Effector memory CD4-positive, alpha-beta T cell (primary cell): ENCODE measurements around the gene MND1.

Experiments used
- DNase-seq, 3 donors: peaks; one replicate each; pipeline ENCODE4 v3.0.0-alpha.2; 2020
- H3K27ac ChIP-seq: 2 replicates; pipeline ENCODE4 v1.7.0; 2013; ENCODE audit warnings: mild to moderate bottlenecking, low read length, moderate library complexity; ENCODE audit not compliant: insufficient read depth, poor library complexity, severe bottlenecking
- H3K27me3 ChIP-seq: replicated peaks from 2 replicates; pipeline ENCODE4 v1.7.0; 2013; ENCODE audit warnings: mild to moderate bottlenecking, low read length; ENCODE audit not compliant: insufficient read depth, control insufficient read depth, poor library complexity, severe bottlenecking
- H3K36me3 ChIP-seq: 2 replicates; pipeline ENCODE4 v1.7.0; 2013; ENCODE audit warnings: mild to moderate bottlenecking, low read length, moderate library complexity; ENCODE audit not compliant: control insufficient read depth, insufficient read depth
- H3K4me1 ChIP-seq: 2 replicates; pipeline ENCODE4 v1.7.0; 2013; ENCODE audit warnings: low read length, mild to moderate bottlenecking; ENCODE audit not compliant: control insufficient read depth, insufficient read depth, poor library complexity, severe bottlenecking
- H3K4me3 ChIP-seq: 2 replicates; pipeline ENCODE4 v1.7.0; 2013; ENCODE audit warnings: low read length, low read depth, mild to moderate bottlenecking; ENCODE audit not compliant: insufficient read depth, poor library complexity, severe bottlenecking
- H3K9me3 ChIP-seq: 2 replicates; pipeline ENCODE4 v1.7.0; 2013; ENCODE audit warnings: mild to moderate bottlenecking, low read length, moderate library complexity; ENCODE audit not compliant: control insufficient read depth

MND1 gene

DNA sequence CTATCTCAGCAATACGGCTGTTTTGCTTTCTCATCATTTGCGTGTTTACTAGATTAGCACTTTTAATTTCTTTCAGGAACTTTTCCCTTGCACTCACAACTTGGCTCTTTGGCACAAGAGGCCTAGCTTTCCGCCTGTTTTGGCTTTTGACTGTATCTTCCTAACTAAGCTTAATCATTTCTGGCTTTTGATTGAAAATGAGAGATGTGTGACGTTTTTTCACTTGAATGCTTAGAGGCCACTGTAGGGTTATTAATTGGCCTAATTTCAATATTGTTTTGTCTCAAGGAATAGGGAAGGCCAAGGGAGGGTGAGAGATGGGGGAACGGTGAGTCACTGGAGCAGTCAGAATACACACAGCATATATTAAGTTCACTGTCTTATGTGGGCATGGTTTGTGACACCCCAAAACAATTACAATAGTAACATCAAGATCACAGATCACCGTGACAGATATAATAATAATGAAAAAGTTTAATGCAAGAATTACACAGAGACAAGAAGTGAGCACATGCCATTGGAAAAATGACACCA, 27.3 kb downstream of the MND1 start:
- Histone ChIP-seq H3K27ac (no peak overlapping the region), H3K9me3 (no peaks in the 10 kb centered on the region), H3K4me3 (no peak overlapping the region), H3K4me1 (no peaks in the 10 kb centered on the region), H3K27me3 (no peaks in the 10 kb centered on the region), H3K36me3 (no peaks in the 10 kb centered on the region)
- DNase-seq, result no peak

DNA sequence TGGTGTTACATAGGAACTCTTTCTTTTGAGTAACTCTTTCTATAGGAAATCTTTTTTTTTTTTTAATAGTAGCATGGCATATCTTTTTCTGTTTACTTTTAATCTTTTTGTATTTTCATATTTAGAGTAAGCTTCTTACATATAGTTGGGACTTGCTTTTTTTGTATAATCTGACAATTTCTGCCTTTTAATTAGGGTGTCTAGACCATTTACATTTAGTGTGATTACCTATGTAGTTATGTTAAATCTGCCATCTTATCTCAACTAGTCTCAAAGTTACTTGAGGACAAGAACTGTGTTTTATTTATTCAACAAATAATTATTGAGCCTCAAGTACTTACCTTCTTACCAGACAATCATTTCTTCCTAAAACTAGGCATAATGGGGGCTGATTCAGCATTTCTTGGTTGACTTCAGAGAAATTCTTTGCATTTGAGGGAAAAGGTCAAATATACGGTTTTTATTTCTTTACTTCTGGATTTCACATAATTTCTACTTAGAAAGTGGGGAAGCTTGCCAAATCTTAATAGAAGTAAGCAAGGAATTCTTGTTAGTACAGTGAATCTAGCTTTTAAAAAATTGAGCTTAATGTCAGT, 28.6 kb downstream of the MND1 start:
- Histone ChIP-seq H3K4me1 (no peaks in the 10 kb centered on the region), H3K27me3 (no peaks in the 10 kb centered on the region), H3K27ac (no peak overlapping the region), H3K4me3 (no peak overlapping the region), H3K9me3 (no peaks in the 10 kb centered on the region), H3K36me3 (no peaks in the 10 kb centered on the region)
- no peak for DNase-seq

DNA sequence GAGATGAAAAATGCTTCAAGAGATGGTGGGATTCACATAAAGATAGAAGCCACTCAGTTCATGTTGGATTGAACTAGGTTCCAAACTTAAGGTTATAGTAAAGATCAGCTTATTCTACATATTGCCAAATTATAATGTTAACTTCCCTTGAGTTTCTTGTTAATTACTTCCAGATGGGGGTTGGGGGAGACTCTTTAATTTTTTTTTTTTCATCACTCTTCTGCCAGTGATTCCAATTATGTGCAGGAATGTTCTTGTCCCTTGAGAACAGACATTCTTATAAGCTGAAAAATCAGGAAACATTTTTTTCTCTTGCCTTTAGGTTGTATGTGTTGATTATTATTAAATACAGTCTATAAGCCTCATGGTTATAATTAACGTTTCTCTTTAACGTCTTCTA, 30.0 kb downstream of the MND1 start:
- no peaks in the 10 kb centered on the region for H3K36me3 ChIP-seq
- H3K27me3 ChIP-seq, result no peaks in the 10 kb centered on the region
- H3K4me1 ChIP-seq, result no peaks in the 10 kb centered on the region
- no peak overlapping the region for H3K4me3 ChIP-seq
- H3K27ac ChIP-seq, result no peak overlapping the region
- DNase-seq, result no peak
- no peaks in the 10 kb centered on the region for H3K9me3 ChIP-seq

DNA sequence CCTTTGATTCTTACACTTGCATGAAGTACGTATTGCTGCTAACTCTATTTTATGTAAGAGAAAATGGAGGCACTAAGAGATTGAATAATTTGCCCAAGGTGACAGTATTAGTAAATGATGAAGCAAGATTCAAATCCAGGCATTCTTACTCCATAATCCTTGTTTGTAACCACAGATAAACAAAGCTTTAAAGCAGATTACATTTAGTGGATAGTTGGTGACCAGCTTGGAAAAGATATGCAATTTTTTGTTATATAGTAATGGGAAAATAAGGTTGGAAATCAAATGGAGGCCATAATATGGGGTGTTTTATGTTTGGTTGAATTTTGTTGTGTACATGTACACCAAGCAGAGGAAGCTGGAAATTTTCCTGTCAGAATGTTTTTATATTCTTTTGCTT, 30.8 kb downstream of the MND1 start:
- no peak for DNase-seq
- H3K27ac ChIP-seq, result no peak overlapping the region
- no peaks in the 10 kb centered on the region for H3K27me3 ChIP-seq
- H3K36me3 ChIP-seq, result no peaks in the 10 kb centered on the region
- H3K4me3 ChIP-seq, result no peak overlapping the region
- H3K4me1 ChIP-seq, result no peaks in the 10 kb centered on the region
- H3K9me3 ChIP-seq, result no peaks in the 10 kb centered on the region

- Histone ChIP-seq H3K36me3 (no peaks in the 10 kb centered on the region), H3K4me1 (no peaks in the 10 kb centered on the region), H3K4me3 (no peak overlapping the region), H3K27ac (no peak overlapping the region), H3K9me3 (no peaks in the 10 kb centered on the region), H3K27me3 (no peaks in the 10 kb centered on the region)
- DNase-seq, result no peak
These were observed 38.6 kb downstream of the MND1 start for GRCh38 chr4:153383131-153383530.

- Histone ChIP-seq H3K27ac (no peak overlapping the region), H3K4me1 (no peaks in the 10 kb centered on the region), H3K4me3 (no peak overlapping the region), H3K9me3 (no peaks in the 10 kb centered on the region), H3K36me3 (no peaks in the 10 kb centered on the region), H3K27me3 (no peaks in the 10 kb centered on the region)
- no peak for DNase-seq
These were observed 39.7 kb downstream of the MND1 start for GRCh38 chr4:153384160-153384559.

- no peak for DNase-seq
- Histone ChIP-seq H3K9me3 (no peaks in the 10 kb centered on the region), H3K4me3 (no peak overlapping the region), H3K4me1 (no peaks in the 10 kb centered on the region), H3K36me3 (no peaks in the 10 kb centered on the region), H3K27ac (no peak overlapping the region), H3K27me3 (no peaks in the 10 kb centered on the region)
These were observed 41.3 kb downstream of the MND1 start for GRCh38 chr4:153385784-153386183.

DNA sequence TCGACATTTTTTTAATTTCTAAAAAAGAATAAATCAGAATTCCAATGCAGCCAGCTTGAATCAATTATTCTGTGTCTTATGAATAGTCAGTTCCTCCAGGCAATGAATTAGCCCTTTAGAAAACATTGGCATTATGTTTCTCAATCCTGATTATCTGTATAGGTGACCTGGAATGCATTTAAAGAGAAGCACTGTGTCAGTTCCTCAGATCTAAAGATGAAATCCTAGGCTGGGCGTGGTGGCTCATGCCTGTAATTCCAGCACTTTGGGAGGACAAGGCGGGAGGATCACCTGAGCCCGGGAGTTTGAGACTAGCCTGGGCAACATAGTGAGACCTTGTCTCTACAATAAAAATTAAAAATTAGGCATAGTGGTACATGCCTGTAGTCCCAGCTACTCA, 43.5 kb downstream of the MND1 start:
- Histone ChIP-seq H3K4me1 (no peaks in the 10 kb centered on the region), H3K9me3 (no peaks in the 10 kb centered on the region), H3K4me3 (no peak overlapping the region), H3K27me3 (no peaks in the 10 kb centered on the region), H3K36me3 (no peaks in the 10 kb centered on the region), H3K27ac (no peak overlapping the region)
- no peak for DNase-seq

DNA sequence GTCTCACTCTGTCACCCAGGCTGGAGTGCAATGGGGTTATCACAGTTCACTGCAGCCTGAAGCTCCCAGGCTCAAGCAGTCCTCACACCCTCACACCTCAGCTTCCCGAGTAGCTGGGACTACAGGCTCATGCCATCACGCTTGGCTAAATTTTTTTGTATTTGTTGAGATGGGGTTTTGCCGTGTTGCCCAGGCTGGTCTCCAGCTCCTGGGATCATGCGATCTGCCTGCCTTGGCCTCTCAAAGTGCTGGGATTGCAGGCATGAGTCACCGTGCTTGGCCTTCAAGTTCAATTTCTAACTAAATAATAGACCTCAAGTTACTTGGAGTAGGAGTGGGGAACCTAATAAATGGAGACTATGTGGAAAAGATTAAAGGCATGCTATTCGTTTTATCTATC, 48.9 kb downstream of the MND1 start:
- Histone ChIP-seq H3K36me3 (no peaks in the 10 kb centered on the region), H3K4me1 (no peaks in the 10 kb centered on the region), H3K27ac (no peak overlapping the region), H3K9me3 (no peaks in the 10 kb centered on the region), H3K4me3 (no peak overlapping the region), H3K27me3 (no peaks in the 10 kb centered on the region)
- DNase-seq, result no peak

DNA sequence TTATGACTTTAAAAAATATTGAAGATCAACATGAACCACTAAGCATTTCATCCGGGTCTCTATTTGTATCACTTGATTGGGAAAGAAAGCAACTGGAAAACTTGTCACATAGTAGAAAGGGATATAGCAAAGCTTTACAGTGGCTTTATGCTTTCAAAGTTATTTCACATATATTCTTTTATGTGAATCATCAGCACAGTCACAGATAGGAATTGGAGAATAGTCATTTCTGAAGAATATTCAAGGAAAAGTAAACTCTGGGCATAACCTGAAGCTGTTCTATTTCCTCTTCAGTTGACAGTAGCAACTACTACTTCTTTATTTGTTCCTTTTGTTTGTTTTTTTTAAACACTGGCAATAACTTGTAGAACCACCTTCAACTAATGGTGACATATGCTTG, 50.5 kb downstream of the MND1 start:
- H3K27me3 ChIP-seq, result no peaks in the 10 kb centered on the region
- no peak for DNase-seq
- no peaks in the 10 kb centered on the region for H3K9me3 ChIP-seq
- H3K4me1 ChIP-seq, result no peaks in the 10 kb centered on the region
- H3K36me3 ChIP-seq, result no peaks in the 10 kb centered on the region
- H3K27ac ChIP-seq, result no peak overlapping the region
- no peak overlapping the region for H3K4me3 ChIP-seq
